ENCODE results near the gene SLC27A6.
"Not testable (repeated sequence)": the region's sequence is repeated elsewhere in the genome, so short reads cannot be mapped to it uniquely, and the experiment has no call there.

SLC27A6 gene

DNA sequence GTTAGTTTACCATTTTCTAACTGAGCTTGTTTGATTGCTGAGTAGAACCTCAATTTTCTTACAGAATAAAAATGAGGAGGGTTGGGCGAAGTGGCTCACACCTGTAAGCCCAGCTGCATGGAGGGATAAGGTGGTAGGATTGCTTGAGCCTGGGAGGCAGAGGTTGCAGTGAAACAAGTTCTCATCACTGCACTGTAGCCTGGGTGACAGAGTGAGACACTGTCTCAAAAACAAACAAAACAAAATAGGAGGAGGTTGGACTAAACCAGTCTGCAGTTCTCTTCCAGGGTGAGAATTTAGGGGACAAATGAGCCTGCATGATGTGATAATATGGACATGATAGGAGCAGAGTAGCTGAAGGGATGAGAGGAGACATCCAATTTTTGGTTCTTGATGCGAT, 57.3 kb downstream of the SLC27A6 start:
- no peak overlapping the region for H4K8ac ChIP-seq (ENCODE audit: low read depth, low read length)
- no peak overlapping the region for H3K4ac ChIP-seq (ENCODE audit: low read depth, low read length)
- no peak overlapping the region for H3K23ac ChIP-seq (ENCODE audit: low read length)
- no CpG with 5 or more reads among the region's 2 CpGs for WGBS (ENCODE audit: extremely low coverage, insufficient coverage, low lambda C conversion rate)
- H3K36me3 ChIP-seq (ENCODE audit: control insufficient read depth, insufficient read depth, low read length): no peaks in the 10 kb centered on the region
- H3K79me1 ChIP-seq (ENCODE audit: low read length): no peaks in the 10 kb centered on the region
- DNase-seq: no peak
- H3K9ac ChIP-seq (ENCODE audit: low read length): no peak overlapping the region
- no peaks in the 10 kb centered on the region for H3K27me3 ChIP-seq (ENCODE audit: insufficient read depth, low read length, poor library complexity)
- H3K4me3 ChIP-seq (ENCODE audit: low read length): no peak overlapping the region
- H2BK5ac ChIP-seq (ENCODE audit: low read length): no peak overlapping the region
- no peak overlapping the region for H3K56ac ChIP-seq (ENCODE audit: low read length)
- H2BK15ac ChIP-seq (replicated peaks; ENCODE audit: low read depth): no peak overlapping the region
- H2BK120ac ChIP-seq (ENCODE audit: low read depth, low read length): no peak overlapping the region
- no peaks in the 10 kb centered on the region for H3K4me1 ChIP-seq (ENCODE audit: control insufficient read depth, low read depth, low read length)
- H2AK5ac ChIP-seq (ENCODE audit: low read length): no peak overlapping the region
- H4K5ac ChIP-seq (ENCODE audit: low read length): no peak overlapping the region
- H3K27ac ChIP-seq (ENCODE audit: low read depth, low read length): no peak overlapping the region
- no peak overlapping the region for H3K18ac ChIP-seq (ENCODE audit: low read length)
- H3K79me2 ChIP-seq (ENCODE audit: control insufficient read depth, insufficient read depth, low read length): no peaks in the 10 kb centered on the region
- no peak overlapping the region for H3K4me2 ChIP-seq (ENCODE audit: low read length)

DNA sequence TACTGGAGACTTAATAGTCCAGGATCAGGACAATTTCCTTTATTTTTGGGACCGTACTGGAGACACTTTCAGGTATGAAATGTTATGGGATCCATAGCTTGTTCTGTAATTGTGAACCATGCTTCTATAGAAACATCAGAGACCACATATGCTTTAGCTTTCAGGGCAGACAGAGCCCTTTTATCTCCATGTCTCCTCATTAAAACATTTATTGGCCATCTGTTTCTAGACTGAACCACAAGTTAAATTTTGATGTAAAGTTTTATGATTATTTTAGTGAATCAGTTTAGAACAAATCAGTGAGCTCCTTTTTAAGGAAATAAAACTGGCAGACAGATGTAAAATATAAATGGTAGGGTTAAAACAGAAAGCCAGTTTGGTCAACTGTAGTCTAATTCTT, 62.0 kb downstream of the SLC27A6 start:
- no peaks in the 10 kb centered on the region for H3K36me3 ChIP-seq (ENCODE audit: control insufficient read depth, insufficient read depth, low read length)
- H3K4me2 ChIP-seq (ENCODE audit: low read length): no peak overlapping the region
- H3K4ac ChIP-seq (ENCODE audit: low read depth, low read length): no peak overlapping the region
- no peak for DNase-seq
- no peak overlapping the region for H2BK15ac ChIP-seq (replicated peaks; ENCODE audit: low read depth)
- no peaks in the 10 kb centered on the region for H3K79me2 ChIP-seq (ENCODE audit: control insufficient read depth, insufficient read depth, low read length)
- no peak overlapping the region for H4K8ac ChIP-seq (ENCODE audit: low read depth, low read length)
- H3K79me1 ChIP-seq (ENCODE audit: low read length): no peaks in the 10 kb centered on the region
- no peaks in the 10 kb centered on the region for H3K27me3 ChIP-seq (ENCODE audit: insufficient read depth, low read length, poor library complexity)
- H2BK120ac ChIP-seq (ENCODE audit: low read depth, low read length): no peak overlapping the region
- no peak overlapping the region for H4K5ac ChIP-seq (ENCODE audit: low read length)
- no peak overlapping the region for H2BK5ac ChIP-seq (ENCODE audit: low read length)
- H3K18ac ChIP-seq (ENCODE audit: low read length): no peak overlapping the region
- H3K56ac ChIP-seq (ENCODE audit: low read length): no peak overlapping the region
- no peak overlapping the region for H3K9ac ChIP-seq (ENCODE audit: low read length)
- H3K4me3 ChIP-seq (ENCODE audit: low read length): no peak overlapping the region
- no CpG with 5 or more reads among the region's 1 CpG for WGBS (ENCODE audit: extremely low coverage, insufficient coverage, low lambda C conversion rate)
- H2AK5ac ChIP-seq (ENCODE audit: low read length): no peak overlapping the region
- H3K27ac ChIP-seq (ENCODE audit: low read depth, low read length): no peak overlapping the region
- H3K4me1 ChIP-seq (ENCODE audit: control insufficient read depth, low read depth, low read length): no peaks in the 10 kb centered on the region
- no peak overlapping the region for H3K23ac ChIP-seq (ENCODE audit: low read length)

DNA sequence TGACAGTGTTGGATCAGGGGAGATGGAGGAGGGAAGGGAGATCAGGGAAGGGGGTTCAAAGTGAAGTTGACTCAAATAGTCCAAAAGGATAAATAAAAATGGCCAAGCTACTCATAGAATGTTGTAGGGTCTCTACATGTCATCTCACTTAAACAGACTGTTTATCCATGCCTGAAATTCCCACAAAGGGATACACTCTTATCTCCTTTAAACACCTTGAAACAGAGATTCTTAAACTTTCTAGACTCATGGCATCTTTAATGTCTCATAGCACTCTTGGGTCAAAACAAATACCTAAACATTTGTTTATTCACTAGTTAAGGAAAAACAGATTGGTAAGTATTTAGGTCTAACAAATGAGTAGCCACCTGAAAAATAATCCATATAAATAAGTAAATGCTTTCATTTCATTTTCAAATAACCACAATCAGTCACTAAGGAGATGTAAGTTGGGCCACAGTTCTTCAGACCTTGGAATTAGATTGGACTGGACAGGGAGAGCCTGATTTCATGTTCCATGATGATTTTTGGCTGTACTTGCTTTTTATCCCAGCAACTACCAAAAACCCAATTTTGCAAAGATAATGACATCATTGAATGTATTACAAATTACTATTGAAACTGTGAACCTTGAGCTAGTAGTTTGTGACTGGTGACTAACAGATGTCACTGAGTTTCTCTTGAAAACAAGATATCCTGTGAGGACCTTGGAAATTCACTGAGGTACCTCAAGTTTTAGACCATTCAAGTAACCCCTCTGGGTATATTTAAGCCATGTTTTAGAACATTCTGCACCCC, 66.8 kb downstream of the SLC27A6 start:
- Histone ChIP-seq H3K27me3 (ENCODE audit: insufficient read depth, low read length, poor library complexity) (no peaks in the 10 kb centered on the region), H3K4me3 (ENCODE audit: low read length) (no peak overlapping the region), H3K79me1 (ENCODE audit: low read length) (no peaks in the 10 kb centered on the region), H3K23ac (ENCODE audit: low read length) (no peak overlapping the region), H3K18ac (ENCODE audit: low read length) (no peak overlapping the region), H4K8ac (ENCODE audit: low read depth, low read length) (no peak overlapping the region), H3K4ac (ENCODE audit: low read depth, low read length) (no peak overlapping the region), H3K4me1 (ENCODE audit: control insufficient read depth, low read depth, low read length) (no peaks in the 10 kb centered on the region), H3K27ac (ENCODE audit: low read depth, low read length) (no peak overlapping the region), H3K56ac (ENCODE audit: low read length) (no peak overlapping the region), H3K9ac (ENCODE audit: low read length) (no peak overlapping the region), H3K36me3 (ENCODE audit: control insufficient read depth, insufficient read depth, low read length) (no peaks in the 10 kb centered on the region), H2AK5ac (ENCODE audit: low read length) (no peak overlapping the region), H3K79me2 (ENCODE audit: control insufficient read depth, insufficient read depth, low read length) (no peaks in the 10 kb centered on the region), H2BK120ac (ENCODE audit: low read depth, low read length) (no peak overlapping the region), H2BK5ac (ENCODE audit: low read length) (no peak overlapping the region), H4K5ac (ENCODE audit: low read length) (no peak overlapping the region), H3K4me2 (ENCODE audit: low read length) (no peak overlapping the region), H2BK15ac (replicated peaks; ENCODE audit: low read depth) (no peak overlapping the region)
- no peak for DNase-seq

DNA sequence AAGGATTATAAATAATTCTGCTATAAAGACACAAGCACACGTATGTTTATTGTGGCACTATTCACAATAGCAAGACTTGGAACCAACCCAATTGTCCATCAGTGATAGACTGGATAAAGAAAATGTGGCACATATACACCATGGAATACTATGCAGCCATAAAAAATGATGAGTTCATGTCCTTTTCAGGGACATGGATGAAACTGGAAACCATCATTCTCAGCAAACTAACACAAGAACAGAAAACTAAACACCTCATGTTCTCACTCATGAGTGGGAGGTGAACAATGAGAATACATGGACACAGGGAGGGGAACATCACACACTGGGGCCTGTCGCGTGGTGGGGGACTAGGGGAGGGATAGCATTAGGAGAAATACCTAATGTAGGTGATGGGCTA, 71.0 kb downstream of the SLC27A6 start:
- H2BK15ac ChIP-seq (replicated peaks; ENCODE audit: low read depth); DNase-seq; H3K4me2 ChIP-seq (ENCODE audit: low read length); H2AK5ac ChIP-seq (ENCODE audit: low read length); H3K18ac ChIP-seq (ENCODE audit: low read length); H3K56ac ChIP-seq (ENCODE audit: low read length); H3K9ac ChIP-seq (ENCODE audit: low read length); H3K27ac ChIP-seq (ENCODE audit: low read depth, low read length); H3K79me1 ChIP-seq (ENCODE audit: low read length); H3K79me2 ChIP-seq (ENCODE audit: control insufficient read depth, insufficient read depth, low read length); H3K36me3 ChIP-seq (ENCODE audit: control insufficient read depth, insufficient read depth, low read length); H3K4me3 ChIP-seq (ENCODE audit: low read length); H3K4me1 ChIP-seq (ENCODE audit: control insufficient read depth, low read depth, low read length); H3K27me3 ChIP-seq (ENCODE audit: insufficient read depth, low read length, poor library complexity); H2BK5ac ChIP-seq (ENCODE audit: low read length); H3K4ac ChIP-seq (ENCODE audit: low read depth, low read length); H3K23ac ChIP-seq (ENCODE audit: low read length); H4K8ac ChIP-seq (ENCODE audit: low read depth, low read length); H2BK120ac ChIP-seq (ENCODE audit: low read depth, low read length); H4K5ac ChIP-seq (ENCODE audit: low read length): not testable (repeated sequence)
- no CpG with 5 or more reads among the region's 3 CpGs for WGBS (ENCODE audit: extremely low coverage, insufficient coverage, low lambda C conversion rate)

DNA sequence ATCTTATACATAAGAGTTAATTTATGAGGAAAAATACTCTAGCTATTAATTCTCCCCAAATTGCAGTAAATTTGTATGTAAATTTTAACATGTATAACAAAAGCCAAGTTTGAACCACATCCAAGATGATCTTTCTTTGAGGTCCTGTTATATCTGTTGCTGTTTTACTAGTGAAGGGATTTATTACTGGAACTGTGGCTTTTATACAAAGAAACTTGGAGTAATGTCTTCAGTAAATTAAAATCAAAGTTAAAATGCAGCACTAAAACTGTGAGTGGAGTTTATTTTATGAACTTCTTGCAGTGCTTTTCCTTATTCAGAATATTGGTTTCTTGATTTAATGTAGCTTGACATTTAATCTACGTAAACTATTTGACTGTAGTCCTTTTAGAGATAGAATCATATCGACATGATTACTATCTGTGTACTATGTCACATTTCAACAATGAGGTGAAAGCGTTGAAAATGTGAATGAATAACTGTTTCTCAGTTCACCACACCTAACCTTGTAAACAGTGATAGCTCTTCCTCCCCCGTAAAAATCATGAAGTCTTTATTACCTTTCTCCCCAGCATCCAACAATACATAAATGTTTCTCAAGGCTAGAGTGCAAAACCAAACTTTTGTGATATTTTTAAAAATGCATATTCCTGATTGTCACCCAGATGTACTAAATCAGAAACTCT, 76.1 kb downstream of the SLC27A6 start:
- no peak for DNase-seq
- Histone ChIP-seq H3K27ac (ENCODE audit: low read depth, low read length) (no peak overlapping the region), H3K36me3 (ENCODE audit: control insufficient read depth, insufficient read depth, low read length) (no peaks in the 10 kb centered on the region), H2AK5ac (ENCODE audit: low read length) (no peak overlapping the region), H3K4me2 (ENCODE audit: low read length) (no peak overlapping the region), H3K4me1 (ENCODE audit: control insufficient read depth, low read depth, low read length) (no peaks in the 10 kb centered on the region), H3K27me3 (ENCODE audit: insufficient read depth, low read length, poor library complexity) (no peaks in the 10 kb centered on the region), H3K56ac (ENCODE audit: low read length) (no peak overlapping the region), H4K5ac (ENCODE audit: low read length) (no peak overlapping the region), H4K8ac (ENCODE audit: low read depth, low read length) (no peak overlapping the region), H3K79me1 (ENCODE audit: low read length) (no peaks in the 10 kb centered on the region), H3K18ac (ENCODE audit: low read length) (no peak overlapping the region), H2BK15ac (replicated peaks; ENCODE audit: low read depth) (no peak overlapping the region), H3K23ac (ENCODE audit: low read length) (no peak overlapping the region), H3K4ac (ENCODE audit: low read depth, low read length) (no peak overlapping the region), H3K79me2 (ENCODE audit: control insufficient read depth, insufficient read depth, low read length) (no peaks in the 10 kb centered on the region), H2BK120ac (ENCODE audit: low read depth, low read length) (no peak overlapping the region), H3K4me3 (ENCODE audit: low read length) (no peak overlapping the region), H3K9ac (ENCODE audit: low read length) (no peak overlapping the region), H2BK5ac (ENCODE audit: low read length) (no peak overlapping the region)
- WGBS (ENCODE audit: extremely low coverage, insufficient coverage, low lambda C conversion rate): no CpG with 5 or more reads among the region's 4 CpGs

Measured in mesendoderm (in vitro differentiated cells).